Bronchial epithelial cell (primary cell): ENCODE data around the gene PTH2. TPM values are rescaled to one million over a fixed set of nuclear protein-coding genes. Genes with fewer than 3 reads are reported as not detected.

ENCODE experiments used
- DNase-seq: peaks from one replicate; pipeline ENCODE4 v3.0.0-alpha.2; 2010; ENCODE audit warnings: low read depth
- FAIRE-seq: peaks from 2 replicates; lab custom pipeline; 2011; peaks lifted over from hg19 to GRCh38; lab: Jason Lieb, UNC
- H3K27me3 ChIP-seq: 2 replicates; pipeline ENCODE4 v1.5.1; 2011; ENCODE audit warnings: low read length; ENCODE audit not compliant: control insufficient read depth, insufficient read depth
- H3K36me3 ChIP-seq: 2 replicates; pipeline ENCODE4 v1.5.1; 2011; ENCODE audit warnings: low read length; ENCODE audit not compliant: control insufficient read depth, insufficient read depth
- H3K4me3 ChIP-seq: 2 replicates; pipeline ENCODE4 v1.5.1; 2011; ENCODE audit warnings: mild to moderate bottlenecking, low read depth, low read length, control low read depth
- CTCF ChIP-seq: IDR thresholded peaks from 2 replicates; pipeline ENCODE4 v1.5.1; 2011; ENCODE audit warnings: mild to moderate bottlenecking, moderate library complexity, low read length, control low read depth, inconsistent platforms; ENCODE audit not compliant: insufficient read depth, severe bottlenecking
- total RNA-seq: library from RNA; depleted of rRNA; stranded (reverse); fragments of >200 nt; gene quantifications from 2 replicates; pipeline ENCODE4 v1.2.1, GENCODE V29; 2014

The PTH2 gene
- total RNA-seq, 1 donor from 2014 or later: not detected

- TF ChIP-seq CTCF: peak; percentile 27
- DNase-seq (no peak), FAIRE-seq (no peak)
- Histone ChIP-seq H3K4me3 (no peak overlapping the region), H3K27me3 (peaks cover 38% of the 10 kb centered on the region), H3K36me3 (no peaks in the 10 kb centered on the region)
These were observed 7.6 kb upstream of the PTH2 start for GRCh38 chr19:49430678-49431329.

- FAIRE-seq: no peak
- no peak for DNase-seq
- Histone ChIP-seq H3K27me3 (peaks cover 42% of the 10 kb centered on the region), H3K36me3 (no peaks in the 10 kb centered on the region), H3K4me3 (no peak overlapping the region)
- no peak for TF ChIP-seq CTCF
These were observed 7.0 kb upstream of the PTH2 start for GRCh38 chr19:49430172-49430677.

GRCh38 chr19:49428547-49429451, 5.6 kb upstream of the PTH2 start:
- Histone ChIP-seq H3K27me3 (peaks cover 43% of the 10 kb centered on the region), H3K36me3 (no peaks in the 10 kb centered on the region), H3K4me3 (no peak overlapping the region)
- DNase-seq (no peak), FAIRE-seq (no peak)
- TF ChIP-seq CTCF: no peak

- peak overlapping the region; percentile 9 for H3K4me3 ChIP-seq
- FAIRE-seq (no peak), DNase-seq (no peak)
- no peaks in the 10 kb centered on the region for H3K36me3 ChIP-seq
- H3K27me3 ChIP-seq: peaks cover 39% of the 10 kb centered on the region
- no peak for TF ChIP-seq CTCF
These were observed 4.8 kb upstream of the PTH2 start for GRCh38 chr19:49427855-49428546.

GRCh38 chr19:49427339-49427738, 4.1 kb upstream of the PTH2 start:
- TF ChIP-seq CTCF: no peak
- Histone ChIP-seq H3K36me3 (no peaks in the 10 kb centered on the region), H3K4me3 (no peak overlapping the region), H3K27me3 (peaks cover 38% of the 10 kb centered on the region)
- FAIRE-seq: no peak
- no peak for DNase-seq
